Gastrocnemius medialis (tissue), 4 donors: ENCODE measurements around the gene SLC9A4.

Source experiments
- POLR2A ChIP-seq, 2 donors: fragments of 450-650 bp; IDR thresholded peaks; one replicate each; pipeline ENCODE4 v1.6.1; 2017; ENCODE audit warnings: antibody characterized with exemption in 2 of 2, mild to moderate bottlenecking in 2 of 2, moderate library complexity in 2 of 2
- TF ChIP-seq, protein P1 (sequence below), 5 experiments: fragments of 450-650 bp in 3 of 5; fragments of 200-600 bp in 2 of 5; sonication (generic) in 2 of 5; IDR thresholded peaks in 4 of 5; conservative IDR thresholded peaks in 1 of 5; 1 replicate in 4 of 5; 2 replicates in 1 of 5; pipeline ENCODE4 v1.5.1; 2016 to 2019; ENCODE audit warnings: antibody characterized with exemption in 5 of 5, mild to moderate bottlenecking in 3 of 5, moderate library complexity in 3 of 5

DNA sequence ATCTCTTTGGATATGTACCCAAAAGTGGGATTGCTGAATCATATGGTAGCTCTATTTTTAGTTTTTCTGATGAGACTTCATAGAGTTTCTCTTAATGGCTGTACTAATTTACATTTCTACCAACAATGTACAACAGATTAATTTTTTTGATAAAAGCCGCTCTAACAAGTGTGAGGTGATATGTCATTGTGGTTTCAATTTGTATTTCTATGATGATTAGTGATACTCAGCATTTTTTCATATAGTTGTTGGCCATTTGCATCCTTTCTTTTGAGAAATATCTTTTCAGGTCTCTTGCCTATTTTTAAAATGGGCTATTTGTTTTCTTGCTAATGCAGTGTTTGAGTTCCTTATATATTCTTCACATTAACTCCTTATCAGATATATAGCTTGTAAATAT, 45.8 kb upstream of the SLC9A4 start:
- TF ChIP-seq, protein P1, sequence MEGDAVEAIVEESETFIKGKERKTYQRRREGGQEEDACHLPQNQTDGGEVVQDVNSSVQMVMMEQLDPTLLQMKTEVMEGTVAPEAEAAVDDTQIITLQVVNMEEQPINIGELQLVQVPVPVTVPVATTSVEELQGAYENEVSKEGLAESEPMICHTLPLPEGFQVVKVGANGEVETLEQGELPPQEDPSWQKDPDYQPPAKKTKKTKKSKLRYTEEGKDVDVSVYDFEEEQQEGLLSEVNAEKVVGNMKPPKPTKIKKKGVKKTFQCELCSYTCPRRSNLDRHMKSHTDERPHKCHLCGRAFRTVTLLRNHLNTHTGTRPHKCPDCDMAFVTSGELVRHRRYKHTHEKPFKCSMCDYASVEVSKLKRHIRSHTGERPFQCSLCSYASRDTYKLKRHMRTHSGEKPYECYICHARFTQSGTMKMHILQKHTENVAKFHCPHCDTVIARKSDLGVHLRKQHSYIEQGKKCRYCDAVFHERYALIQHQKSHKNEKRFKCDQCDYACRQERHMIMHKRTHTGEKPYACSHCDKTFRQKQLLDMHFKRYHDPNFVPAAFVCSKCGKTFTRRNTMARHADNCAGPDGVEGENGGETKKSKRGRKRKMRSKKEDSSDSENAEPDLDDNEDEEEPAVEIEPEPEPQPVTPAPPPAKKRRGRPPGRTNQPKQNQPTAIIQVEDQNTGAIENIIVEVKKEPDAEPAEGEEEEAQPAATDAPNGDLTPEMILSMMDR (IDR thresholded peaks at IDR 0.05 in 4 of 5, conservative IDR thresholded peaks at IDR 0.05 in 1 of 5), result no peak
- no peak for TF ChIP-seq POLR2A (IDR thresholded peaks at IDR 0.05)
